ENCODE measurements around the gene LRRTM4.

LRRTM4 gene

GRCh38 chr2:77521931-77522470 is at the start of gene LRRTM4:
Gene LRRTM4 (minus strand): TSS chr2:77522376.
- DNase-seq: no peak

GRCh38 chr2:77571545-77571944 is 49.4 kb upstream of the LRRTM4 start:
- DNase-seq: no peak

- DNase-seq: no peak
Measured at GRCh38 chr2:77567723-77568122, 45.5 kb upstream of the LRRTM4 start.

- no peak for DNase-seq
Measured at GRCh38 chr2:77566582-77566981, 44.4 kb upstream of the LRRTM4 start.

GRCh38 chr2:77566131-77566530 is 44.0 kb upstream of the LRRTM4 start:
- DNase-seq: no peak

GRCh38 chr2:77552956-77553355 is 30.8 kb upstream of the LRRTM4 start:
- no peak for DNase-seq

GRCh38 chr2:77538031-77538430 is 15.9 kb upstream of the LRRTM4 start:
- DNase-seq: no peak

- no peak for DNase-seq
Measured at GRCh38 chr2:77522888-77523287, 712 bp upstream of the LRRTM4 start.

- DNase-seq: no peak
Measured at GRCh38 chr2:77521548-77521891, 656 bp downstream of the LRRTM4 start.

- DNase-seq: no peak
Measured at GRCh38 chr2:77520641-77521547, 1.3 kb downstream of the LRRTM4 start.

GRCh38 chr2:77519888-77520506 is 2.2 kb downstream of the LRRTM4 start:
- DNase-seq: no peak

GRCh38 chr2:77519164-77519887 is 2.9 kb downstream of the LRRTM4 start:
- DNase-seq: no peak

GRCh38 chr2:77518311-77518710 is 3.9 kb downstream of the LRRTM4 start:
- DNase-seq: no peak

- no peak for DNase-seq
Measured at GRCh38 chr2:77513191-77513590, 9.0 kb downstream of the LRRTM4 start.

GRCh38 chr2:77512507-77512906 is 9.7 kb downstream of the LRRTM4 start:
- DNase-seq: no peak

- DNase-seq: no peak
Measured at GRCh38 chr2:77508511-77508910, 13.7 kb downstream of the LRRTM4 start.

GRCh38 chr2:77507657-77508056 is 14.5 kb downstream of the LRRTM4 start:
- DNase-seq: no peak

- no peak for DNase-seq
Measured at GRCh38 chr2:77488141-77488540, 34.0 kb downstream of the LRRTM4 start.

- DNase-seq: no peak
Measured at GRCh38 chr2:77487074-77487803, 34.9 kb downstream of the LRRTM4 start.

GRCh38 chr2:77484026-77484425 is 38.1 kb downstream of the LRRTM4 start:
- no peak for DNase-seq

GRCh38 chr2:77479895-77480294 is 42.3 kb downstream of the LRRTM4 start:
- no peak for DNase-seq

- no peak for DNase-seq
Measured at GRCh38 chr2:77479395-77479794, 42.8 kb downstream of the LRRTM4 start.

GRCh38 chr2:77470096-77470495 is 52.1 kb downstream of the LRRTM4 start:
- DNase-seq: no peak

Measured in NCI-H1436 treated with DMSO at 0.1 percent for 48 hours (cell line).